Measurements from ENCODE around the gene THRA.

Gene THRA

GRCh38 chr17:40103071-40103661 is 40.4 kb downstream of the THRA start:
- H3K36me3 ChIP-seq (ENCODE audit: control insufficient read depth, low read length) = no peaks in the 10 kb centered on the region
- H3K9me2 ChIP-seq (replicated peaks; ENCODE audit: control insufficient read depth, low read length) = no peaks in the 10 kb centered on the region
- H3K9me3 ChIP-seq (ENCODE audit: control insufficient read depth, insufficient read depth, low read length) = no peaks in the 10 kb centered on the region
- H3K79me2 ChIP-seq (ENCODE audit: control insufficient read depth, low read length) = no peaks in the 10 kb centered on the region
- no peaks in the 10 kb centered on the region for H4K20me1 ChIP-seq (ENCODE audit: control insufficient read depth, insufficient read depth, low read depth, low read length)
- H3K27ac ChIP-seq (ENCODE audit: low read depth, low read length) = no peak overlapping the region
- H3K4me1 ChIP-seq (ENCODE audit: control insufficient read depth, low read length) = peaks cover 50% of the 10 kb centered on the region
- H3K4me3 ChIP-seq (ENCODE audit: low read length) = no peak overlapping the region
- 0 out of 2 replicates have a peak, but pooled peaks cover 2% of the 10 kb centered on the region for H3F3A ChIP-seq (ENCODE audit: control insufficient read depth, insufficient read depth)
- TF ChIP-seq EZH2phosphoT487 (IDR thresholded peaks at IDR 0.05; ENCODE audit: borderline replicate concordance, low read length) = no peak
- TF ChIP-seq CTCF (IDR thresholded peaks at IDR 0.05; ENCODE audit: low read depth, low read length, poor library complexity, severe bottlenecking) = no peak
- no peak overlapping the region for H3K4me2 ChIP-seq (ENCODE audit: low read length)
- peaks cover 54% of the 10 kb centered on the region for H3K27me3 ChIP-seq (ENCODE audit: control insufficient read depth, low read length)

GRCh38 chr17:40103688-40104087 is 40.9 kb downstream of the THRA start:
- Histone ChIP-seq H3K79me2 (ENCODE audit: control insufficient read depth, low read length) (no peaks in the 10 kb centered on the region), H3K27ac (ENCODE audit: low read depth, low read length) (no peak overlapping the region), H3K9me2 (replicated peaks; ENCODE audit: control insufficient read depth, low read length) (no peaks in the 10 kb centered on the region), H3K4me3 (ENCODE audit: low read length) (no peak overlapping the region), H3K27me3 (ENCODE audit: control insufficient read depth, low read length) (peaks cover 54% of the 10 kb centered on the region), H3K36me3 (ENCODE audit: control insufficient read depth, low read length) (no peaks in the 10 kb centered on the region), H3K9me3 (ENCODE audit: control insufficient read depth, insufficient read depth, low read length) (no peaks in the 10 kb centered on the region), H3K4me2 (ENCODE audit: low read length) (no peak overlapping the region), H3F3A (ENCODE audit: control insufficient read depth, insufficient read depth) (0 out of 2 replicates have a peak, but pooled peaks cover 2% of the 10 kb centered on the region), H4K20me1 (ENCODE audit: control insufficient read depth, insufficient read depth, low read depth, low read length) (no peaks in the 10 kb centered on the region), H3K4me1 (ENCODE audit: control insufficient read depth, low read length) (peaks cover 48% of the 10 kb centered on the region)
- no peak for TF ChIP-seq CTCF (IDR thresholded peaks at IDR 0.05; ENCODE audit: low read depth, low read length, poor library complexity, severe bottlenecking)
- TF ChIP-seq EZH2phosphoT487 (IDR thresholded peaks at IDR 0.05; ENCODE audit: borderline replicate concordance, low read length) = no peak

GRCh38 chr17:40104594-40105486 is 42.1 kb downstream of the THRA start:
- Histone ChIP-seq H3K27me3 (ENCODE audit: control insufficient read depth, low read length) (peaks cover 54% of the 10 kb centered on the region), H3K4me1 (ENCODE audit: control insufficient read depth, low read length) (peaks cover 37% of the 10 kb centered on the region), H3F3A (ENCODE audit: control insufficient read depth, insufficient read depth) (peaks cover 2% of the 10 kb centered on the region; the same call in 1 of the 2 replicates), H3K4me3 (ENCODE audit: low read length) (no peak overlapping the region), H4K20me1 (ENCODE audit: control insufficient read depth, insufficient read depth, low read depth, low read length) (no peaks in the 10 kb centered on the region), H3K27ac (ENCODE audit: low read depth, low read length) (no peak overlapping the region), H3K79me2 (ENCODE audit: control insufficient read depth, low read length) (no peaks in the 10 kb centered on the region), H3K9me2 (replicated peaks; ENCODE audit: control insufficient read depth, low read length) (no peaks in the 10 kb centered on the region), H3K36me3 (ENCODE audit: control insufficient read depth, low read length) (no peaks in the 10 kb centered on the region), H3K4me2 (ENCODE audit: low read length) (no peak overlapping the region), H3K9me3 (ENCODE audit: control insufficient read depth, insufficient read depth, low read length) (no peaks in the 10 kb centered on the region)
- TF ChIP-seq CTCF (IDR thresholded peaks at IDR 0.05; ENCODE audit: low read depth, low read length, poor library complexity, severe bottlenecking) (no peak), EZH2phosphoT487 (IDR thresholded peaks at IDR 0.05; ENCODE audit: borderline replicate concordance, low read length) (no peak)

All from DOHH2 (cell line).